ENCODE data around the gene OST4.

The OST4 gene

GRCh38 chr2:27053321-27053720, 18.1 kb downstream of the OST4 start:
- no peak for DNase-seq (ENCODE audit: low spot score)

GRCh38 chr2:27051902-27052645, 19.4 kb downstream of the OST4 start:
- peak; percentile 43 for DNase-seq (ENCODE audit: low spot score)

GRCh38 chr2:27050996-27051901, 20.2 kb downstream of the OST4 start, which contains the start of gene AGBL5:
AGBL5 (plus strand) TSS chr2:27051668; CDS start chr2:27052959, 1,291 bp downstream.
- peak; percentile 98 for DNase-seq (ENCODE audit: low spot score)

GRCh38 chr2:27050281-27050995, 21.0 kb downstream of the OST4 start:
- DNase-seq (ENCODE audit: low spot score): peak; percentile 93

- peak; percentile 58 for DNase-seq (ENCODE audit: low spot score)
Observed at GRCh38 chr2:27049422-27050280, 21.8 kb downstream of the OST4 start.

GRCh38 chr2:27042985-27043634, 28.3 kb downstream of the OST4 start:
- DNase-seq (ENCODE audit: low spot score): no peak

- DNase-seq (ENCODE audit: low spot score): no peak
Observed at GRCh38 chr2:27042159-27042661, 29.2 kb downstream of the OST4 start.

GRCh38 chr2:27041752-27042151, 29.7 kb downstream of the OST4 start:
- DNase-seq (ENCODE audit: low spot score): no peak

GRCh38 chr2:27040282-27040681, 31.2 kb downstream of the OST4 start:
- no peak for DNase-seq (ENCODE audit: low spot score)

GRCh38 chr2:27039871-27040270, 31.6 kb downstream of the OST4 start:
- DNase-seq (ENCODE audit: low spot score): no peak

GRCh38 chr2:27039426-27039825, 32.0 kb downstream of the OST4 start:
- no peak for DNase-seq (ENCODE audit: low spot score)

- DNase-seq (ENCODE audit: low spot score): no peak
Observed at GRCh38 chr2:27038631-27039339, 32.7 kb downstream of the OST4 start.

GRCh38 chr2:27038012-27038411, 33.4 kb downstream of the OST4 start:
- no peak for DNase-seq (ENCODE audit: low spot score)

- no peak for DNase-seq (ENCODE audit: low spot score)
Observed at GRCh38 chr2:27033253-27033852, 38.1 kb downstream of the OST4 start.

- DNase-seq (ENCODE audit: low spot score): peak; percentile 78
Observed at GRCh38 chr2:27032495-27033252, 38.8 kb downstream of the OST4 start, which contains the start of gene TMEM214. TMEM214 (plus strand) TSS chr2:27032965; CDS start chr2:27033016, 51 bp downstream.

GRCh38 chr2:27029051-27029450, 42.4 kb downstream of the OST4 start:
- DNase-seq (ENCODE audit: low spot score): no peak

GRCh38 chr2:27027211-27027651, 44.2 kb downstream of the OST4 start:
- DNase-seq (ENCODE audit: low spot score): no peak
